ENCODE results near the gene CHAMP1. TPM values are rescaled to one million over a fixed set of nuclear protein-coding genes. Genes with fewer than 3 reads are reported as not detected.

Gene CHAMP1
- total RNA-seq (5.7 TPM), polyA plus RNA-seq (8.7 TPM)
- long read RNA-seq, donor 1, full-length matches to known transcripts: 4 of 4 reads
- long read RNA-seq, donor 1, partial matches to known transcripts: 0 of 4 reads
- long read RNA-seq, donor 1, other reads (novel, unspliced or antisense): 0 of 4 reads
- long read RNA-seq, donor 2: 0 reads
- long read RNA-seq, donor 3, full-length matches to known transcripts: 24 of 24 reads
- long read RNA-seq, donor 3, partial matches to known transcripts: 0 of 24 reads
- long read RNA-seq, donor 3, other reads (novel, unspliced or antisense): 0 of 24 reads
- long read RNA-seq, donor 4, full-length matches to known transcripts: 19 of 19 reads
- long read RNA-seq, donor 4, partial matches to known transcripts: 0 of 19 reads
- long read RNA-seq, donor 4, other reads (novel, unspliced or antisense): 0 of 19 reads
- long read RNA-seq, donor 5, full-length matches to known transcripts: 43 of 43 reads
- long read RNA-seq, donor 5, partial matches to known transcripts: 0 of 43 reads
- long read RNA-seq, donor 5, other reads (novel, unspliced or antisense): 0 of 43 reads
- long read RNA-seq, donor 6, full-length matches to known transcripts: 25 of 25 reads
- long read RNA-seq, donor 6, partial matches to known transcripts: 0 of 25 reads
- long read RNA-seq, donor 6, other reads (novel, unspliced or antisense): 0 of 25 reads
- long read RNA-seq, donor 7, full-length matches to known transcripts: 31 of 31 reads
- long read RNA-seq, donor 7, partial matches to known transcripts: 0 of 31 reads
- long read RNA-seq, donor 7, other reads (novel, unspliced or antisense): 0 of 31 reads
- long read RNA-seq, donor 8, full-length matches to known transcripts: 10 of 10 reads
- long read RNA-seq, donor 8, partial matches to known transcripts: 0 of 10 reads
- long read RNA-seq, donor 8, other reads (novel, unspliced or antisense): 0 of 10 reads
- long read RNA-seq, donor 9, full-length matches to known transcripts: 14 of 14 reads
- long read RNA-seq, donor 9, partial matches to known transcripts: 0 of 14 reads
- long read RNA-seq, donor 9, other reads (novel, unspliced or antisense): 0 of 14 reads
- long read RNA-seq, donor 10, full-length matches to known transcripts: 22 of 22 reads
- long read RNA-seq, donor 10, partial matches to known transcripts: 0 of 22 reads
- long read RNA-seq, donor 10, other reads (novel, unspliced or antisense): 0 of 22 reads

DNA sequence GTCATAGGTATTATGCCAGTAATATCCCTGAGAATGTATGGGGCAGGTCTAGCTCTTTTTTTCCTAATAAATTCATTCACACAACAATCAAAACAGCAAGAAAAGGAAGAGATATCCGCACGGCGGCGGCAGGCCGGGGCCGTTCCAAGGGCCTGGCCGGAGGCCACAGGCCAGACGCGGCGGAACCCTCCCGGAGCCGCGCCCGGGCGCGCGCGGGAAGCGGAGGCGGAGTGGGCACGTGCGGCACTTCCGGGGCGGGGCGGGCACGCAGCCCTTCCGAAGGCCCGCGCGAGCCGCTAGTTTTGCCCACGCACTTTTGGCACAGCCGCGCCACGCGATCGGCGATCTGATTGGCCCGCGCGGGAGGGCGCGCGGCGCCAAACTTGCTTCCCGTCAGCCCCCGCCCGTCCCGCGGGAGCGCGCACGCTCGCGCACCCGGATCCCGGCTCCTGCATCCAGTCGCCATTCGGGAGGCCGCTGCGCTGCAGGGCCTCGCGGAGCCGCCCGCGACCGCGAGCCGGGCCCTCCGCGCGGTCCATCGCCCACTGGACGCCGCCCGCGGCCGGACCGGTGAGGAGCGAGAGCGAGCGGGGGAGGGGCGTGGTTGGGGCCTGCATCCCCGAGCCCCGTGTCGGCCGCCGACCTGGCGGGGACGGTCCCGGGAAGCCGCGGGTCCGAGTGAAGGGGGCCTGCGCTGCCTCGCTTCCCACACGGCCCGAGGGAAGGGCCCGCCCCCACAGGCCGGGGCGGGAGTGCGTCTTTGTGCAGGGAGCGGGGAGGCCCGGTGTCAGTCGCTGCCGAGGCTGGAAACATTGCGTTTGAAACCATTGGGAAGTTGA is at the start of gene CHAMP1:
CHAMP1 (plus strand) TSS at position 430 of the 839 bp plus-strand sequence. CDS start 9,340 bp downstream, outside the sequence.
- no peaks in the 10 kb centered on the region for H3K9me3 ChIP-seq (ENCODE audit: control insufficient read depth in 2 of 2, insufficient read depth in 1 of 2, low read length in 1 of 2)
- H3K36me3 ChIP-seq (ENCODE audit: control insufficient read depth in 2 of 2, insufficient read depth in 2 of 2, low read length in 1 of 2): no peaks in the 10 kb centered on the region
- peak; percentile 77 to 95 (median 89) for DNase-seq (ENCODE audit: low read depth in 6 of 9, low spot score in 9 of 9)
- peak within 1 kb of the TSS; percentile 81 to 97 for H3K27ac ChIP-seq (ENCODE audit: low read depth in 1 of 2, low read length in 1 of 2)
- peak within 1 kb of the TSS; percentile 61 to 96 for H3K4me3 ChIP-seq (ENCODE audit: low read length in 2 of 2)
- WGBS: under 1% methylated on average over 107 of the region's 107 CpGs
- peaks cover 12 to 15% of the 10 kb centered on the region in 2 donors for H3K4me1 ChIP-seq (ENCODE audit: control insufficient read depth in 2 of 2, insufficient read depth in 2 of 2, low read length in 2 of 2)
- H3K27me3 ChIP-seq (ENCODE audit: control insufficient read depth in 2 of 2, insufficient read depth in 1 of 2, low read length in 1 of 2): no peaks in the 10 kb centered on the region

DNA sequence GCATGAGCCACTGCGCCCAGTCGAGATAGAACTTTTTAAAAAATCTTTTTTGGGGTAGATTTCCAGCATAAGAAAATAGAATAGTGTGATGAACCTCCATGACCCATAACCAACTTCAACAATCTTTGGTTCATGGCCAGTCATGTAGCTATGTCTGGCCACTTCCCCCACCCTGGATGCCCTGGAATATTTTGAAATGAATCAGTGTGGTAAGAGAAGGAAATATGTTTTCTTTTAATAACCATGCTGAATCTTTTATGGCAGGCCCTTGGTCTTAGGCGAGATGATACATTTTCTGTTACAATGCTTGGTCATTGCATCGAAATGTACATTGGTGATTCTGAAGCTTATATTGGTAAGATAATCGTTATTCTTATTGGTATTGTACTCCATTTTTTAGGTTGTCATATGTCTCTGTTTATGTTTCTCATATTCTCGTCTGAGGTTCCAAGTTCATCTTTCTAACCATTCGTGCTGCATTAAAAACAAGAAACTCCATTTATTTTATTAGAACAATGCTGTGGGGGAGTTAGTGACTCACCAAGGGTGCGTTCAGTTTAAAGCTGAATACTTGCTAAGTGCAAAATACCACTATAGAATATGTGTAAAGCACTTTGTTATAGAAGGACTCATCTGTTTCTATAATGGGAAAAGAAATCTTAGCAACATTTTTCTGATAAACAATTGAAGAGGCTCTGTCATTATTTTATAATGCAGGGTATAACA is 49.3 kb upstream of the CHAMP1 start:
- no peaks in the 10 kb centered on the region for H3K9me3 ChIP-seq (ENCODE audit: control insufficient read depth in 2 of 2, insufficient read depth in 1 of 2, low read length in 1 of 2)
- no peak overlapping the region for H3K27ac ChIP-seq (ENCODE audit: low read depth in 1 of 2, low read length in 1 of 2)
- 98% methylated on average over 8 of the region's 8 CpGs for WGBS
- H3K4me1 ChIP-seq (ENCODE audit: control insufficient read depth in 2 of 2, insufficient read depth in 2 of 2, low read length in 2 of 2): peaks cover 10 to 37% of the 10 kb centered on the region in 2 donors
- DNase-seq (ENCODE audit: low read depth in 6 of 9, low spot score in 9 of 9): no peak
- peaks cover 69 to 91% of the 10 kb centered on the region in 2 donors for H3K36me3 ChIP-seq (ENCODE audit: control insufficient read depth in 2 of 2, insufficient read depth in 2 of 2, low read length in 1 of 2)
- no peaks in the 10 kb centered on the region for H3K27me3 ChIP-seq (ENCODE audit: control insufficient read depth in 2 of 2, insufficient read depth in 1 of 2, low read length in 1 of 2)
- H3K4me3 ChIP-seq (ENCODE audit: low read length in 2 of 2): no peak overlapping the region

DNA sequence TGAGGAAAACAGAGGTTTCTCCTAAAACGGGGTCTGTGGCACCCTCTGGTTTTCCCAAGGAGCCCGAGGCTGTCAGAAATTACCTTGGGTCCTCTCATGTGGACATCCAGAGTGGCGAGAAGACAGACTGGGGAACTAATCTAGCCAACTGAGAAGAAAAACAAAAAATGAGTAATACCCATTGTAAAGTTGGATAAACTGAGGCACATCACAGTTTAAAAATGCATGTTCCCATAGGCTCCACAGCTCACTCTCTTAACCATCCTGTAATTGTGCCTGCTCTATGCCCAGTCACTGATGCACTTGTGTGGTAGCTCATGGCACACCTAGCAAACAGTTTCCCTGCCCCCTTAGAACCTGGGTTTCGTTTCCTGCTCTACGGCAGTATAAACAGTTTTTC is 48.1 kb upstream of the CHAMP1 start:
- 99% methylated on average over 5 of the region's 5 CpGs for WGBS
- no peaks in the 10 kb centered on the region for H3K27me3 ChIP-seq (ENCODE audit: control insufficient read depth in 2 of 2, insufficient read depth in 1 of 2, low read length in 1 of 2)
- no peak overlapping the region for H3K27ac ChIP-seq (ENCODE audit: low read depth in 1 of 2, low read length in 1 of 2)
- H3K4me1 ChIP-seq (ENCODE audit: control insufficient read depth in 2 of 2, insufficient read depth in 2 of 2, low read length in 2 of 2): peaks cover 10 to 27% of the 10 kb centered on the region in 2 donors
- peaks cover 68 to 86% of the 10 kb centered on the region in 2 donors for H3K36me3 ChIP-seq (ENCODE audit: control insufficient read depth in 2 of 2, insufficient read depth in 2 of 2, low read length in 1 of 2)
- no peaks in the 10 kb centered on the region for H3K9me3 ChIP-seq (ENCODE audit: control insufficient read depth in 2 of 2, insufficient read depth in 1 of 2, low read length in 1 of 2)
- H3K4me3 ChIP-seq (ENCODE audit: low read length in 2 of 2): no peak overlapping the region
- no peak for DNase-seq (ENCODE audit: low read depth in 6 of 9, low spot score in 9 of 9)

DNA sequence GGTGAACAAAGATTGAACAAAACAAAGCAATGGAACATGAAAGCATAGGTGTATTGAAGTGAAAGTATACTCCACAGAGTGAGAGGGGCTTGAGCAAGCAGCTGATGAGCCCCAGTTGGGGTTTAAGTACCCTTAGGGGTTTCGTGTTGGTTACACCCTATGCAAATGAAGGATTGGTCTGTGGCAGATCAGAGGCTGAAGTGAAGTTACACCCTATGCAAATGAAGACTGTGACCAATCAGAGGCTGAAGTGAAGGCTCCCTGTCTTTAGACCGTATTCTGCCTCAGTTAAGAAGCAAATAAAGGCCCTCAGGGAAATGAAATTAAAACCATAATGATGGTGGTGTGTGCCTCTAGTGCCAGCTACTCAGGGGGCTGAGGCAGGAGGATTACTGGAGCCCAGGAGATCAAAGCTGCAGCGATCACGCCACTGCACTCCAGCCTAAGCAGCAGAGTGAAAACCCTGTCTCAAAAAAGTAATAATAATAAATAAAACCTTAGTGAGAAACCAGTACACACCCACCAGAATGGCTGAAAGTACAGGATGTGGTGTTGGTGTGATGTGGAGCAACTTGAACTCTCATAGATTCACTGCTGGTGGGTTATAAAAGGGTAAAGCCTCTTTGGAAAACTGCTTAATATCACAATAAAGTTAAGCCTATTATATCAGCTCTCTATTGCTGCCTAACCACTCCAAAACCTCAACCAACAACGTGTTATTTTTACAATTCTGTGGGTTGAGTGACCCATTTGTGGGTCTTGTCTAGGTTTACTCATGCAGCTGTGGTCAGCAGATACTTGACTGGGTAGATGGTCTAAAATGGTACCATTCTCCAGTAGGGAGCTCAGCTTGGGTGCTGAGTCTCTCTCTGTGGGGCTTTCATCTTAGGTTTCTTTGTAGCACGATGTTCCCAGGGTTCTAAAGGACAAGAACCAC is 45.7 kb upstream of the CHAMP1 start:
- Histone ChIP-seq H3K36me3 (ENCODE audit: control insufficient read depth in 2 of 2, insufficient read depth in 2 of 2, low read length in 1 of 2) (peaks cover 63 to 80% of the 10 kb centered on the region in 2 donors), H3K9me3 (ENCODE audit: control insufficient read depth in 2 of 2, insufficient read depth in 1 of 2, low read length in 1 of 2) (no peaks in the 10 kb centered on the region), H3K4me3 (ENCODE audit: low read length in 2 of 2) (no peak overlapping the region), H3K27me3 (ENCODE audit: control insufficient read depth in 2 of 2, insufficient read depth in 1 of 2, low read length in 1 of 2) (no peaks in the 10 kb centered on the region), H3K27ac (ENCODE audit: low read depth in 1 of 2, low read length in 1 of 2) (no peak overlapping the region), H3K4me1 (ENCODE audit: control insufficient read depth in 2 of 2, insufficient read depth in 2 of 2, low read length in 2 of 2) (peaks cover 2 to 10% of the 10 kb centered on the region in 2 donors)
- 96% methylated on average over 6 of the region's 6 CpGs for WGBS
- no peak for DNase-seq (ENCODE audit: low read depth in 6 of 9, low spot score in 9 of 9)

GRCh38 chr13:114269281-114269770 is 45.0 kb upstream of the CHAMP1 start:
- 98% methylated on average over 4 of the region's 4 CpGs for WGBS
- H3K36me3 ChIP-seq (ENCODE audit: control insufficient read depth in 2 of 2, insufficient read depth in 2 of 2, low read length in 1 of 2): peaks cover 65 to 81% of the 10 kb centered on the region in 2 donors
- DNase-seq (ENCODE audit: low read depth in 6 of 9, low spot score in 9 of 9): no peak
- H3K4me3 ChIP-seq (ENCODE audit: low read length in 2 of 2): no peak overlapping the region
- H3K9me3 ChIP-seq (ENCODE audit: control insufficient read depth in 2 of 2, insufficient read depth in 1 of 2, low read length in 1 of 2): no peaks in the 10 kb centered on the region
- no peaks in the 10 kb centered on the region for H3K27me3 ChIP-seq (ENCODE audit: control insufficient read depth in 2 of 2, insufficient read depth in 1 of 2, low read length in 1 of 2)
- H3K4me1 ChIP-seq (ENCODE audit: control insufficient read depth in 2 of 2, insufficient read depth in 2 of 2, low read length in 2 of 2): peaks cover 0 to 6% of the 10 kb centered on the region in 2 donors
- no peak overlapping the region for H3K27ac ChIP-seq (ENCODE audit: low read depth in 1 of 2, low read length in 1 of 2)

DNA sequence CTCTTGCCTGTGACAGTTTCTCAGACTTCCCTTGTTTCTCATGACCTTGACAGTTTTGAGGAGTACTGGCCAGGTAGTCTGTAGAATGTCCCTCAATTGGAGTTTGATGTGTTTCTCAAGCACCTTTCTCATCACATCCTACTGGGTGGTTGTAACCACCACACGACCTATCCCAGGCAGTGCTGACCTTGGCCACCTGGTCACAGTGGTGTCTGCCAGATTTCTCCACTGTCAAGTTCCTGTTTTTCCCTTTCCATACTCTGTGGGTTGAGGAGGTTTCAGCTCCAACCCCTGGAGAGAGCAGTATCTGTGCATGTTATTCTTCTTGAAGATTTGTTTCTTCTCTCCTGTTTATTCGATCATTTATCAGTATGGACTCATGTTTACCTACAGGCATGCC is 41.3 kb upstream of the CHAMP1 start:
- Histone ChIP-seq H3K9me3 (ENCODE audit: control insufficient read depth in 2 of 2, insufficient read depth in 1 of 2, low read length in 1 of 2) (no peaks in the 10 kb centered on the region), H3K27me3 (ENCODE audit: control insufficient read depth in 2 of 2, insufficient read depth in 1 of 2, low read length in 1 of 2) (no peaks in the 10 kb centered on the region), H3K36me3 (ENCODE audit: control insufficient read depth in 2 of 2, insufficient read depth in 2 of 2, low read length in 1 of 2) (peaks cover 58 to 74% of the 10 kb centered on the region in 2 donors), H3K4me1 (ENCODE audit: control insufficient read depth in 2 of 2, insufficient read depth in 2 of 2, low read length in 2 of 2) (no peaks in the 10 kb centered on the region), H3K27ac (ENCODE audit: low read depth in 1 of 2, low read length in 1 of 2) (no peak overlapping the region), H3K4me3 (ENCODE audit: low read length in 2 of 2) (no peak overlapping the region)
- DNase-seq (ENCODE audit: low read depth in 6 of 9, low spot score in 9 of 9): no peak
- 92% methylated on average over 2 of the region's 2 CpGs for WGBS

DNA sequence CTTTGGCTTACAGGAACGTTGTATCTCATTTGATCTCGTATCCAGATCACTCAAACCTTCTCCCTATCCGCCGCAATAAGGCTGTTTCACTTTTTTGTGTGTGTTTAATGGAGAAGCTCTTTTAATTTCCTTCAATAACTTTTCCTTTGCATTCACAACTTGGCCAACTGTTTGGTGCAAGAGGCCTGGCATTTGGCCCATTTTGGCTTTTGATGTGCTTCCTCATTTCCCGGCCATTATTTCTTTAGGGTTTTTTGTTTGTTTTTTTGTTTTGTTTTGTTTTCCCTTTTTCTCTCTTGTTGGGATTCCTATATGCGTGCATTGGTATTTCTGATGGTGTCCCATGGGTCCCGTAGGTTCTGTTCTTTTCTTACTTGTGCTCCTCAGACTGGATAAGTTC is 39.0 kb upstream of the CHAMP1 start:
- H3K27me3 ChIP-seq (ENCODE audit: control insufficient read depth in 2 of 2, insufficient read depth in 1 of 2, low read length in 1 of 2): no peaks in the 10 kb centered on the region
- no peak overlapping the region for H3K4me3 ChIP-seq (ENCODE audit: low read length in 2 of 2)
- H3K27ac ChIP-seq (ENCODE audit: low read depth in 1 of 2, low read length in 1 of 2): no peak overlapping the region
- peaks cover 39 to 59% of the 10 kb centered on the region in 2 donors for H3K36me3 ChIP-seq (ENCODE audit: control insufficient read depth in 2 of 2, insufficient read depth in 2 of 2, low read length in 1 of 2)
- WGBS: 92% methylated on average over 7 of the region's 7 CpGs
- H3K4me1 ChIP-seq (ENCODE audit: control insufficient read depth in 2 of 2, insufficient read depth in 2 of 2, low read length in 2 of 2): peaks cover 0 to 8% of the 10 kb centered on the region in 2 donors
- no peaks in the 10 kb centered on the region for H3K9me3 ChIP-seq (ENCODE audit: control insufficient read depth in 2 of 2, insufficient read depth in 1 of 2, low read length in 1 of 2)
- no peak for DNase-seq (ENCODE audit: low read depth in 6 of 9, low spot score in 9 of 9)
